ENCODE data around the gene TBP. TPM values are rescaled to one million over a fixed set of nuclear protein-coding genes. Genes with fewer than 3 reads are reported as not detected.

Gene TBP
- 14.4 to 15.9 TPM (median 15.1 TPM) in 5 replicates for total RNA-seq (2022; extraction: Qiagen RNA extraction)

GRCh38 chr6:170554013-170554795 is at the start of gene TBP:
Gene TBP, plus strand, starts transcription at chr6:170554369. Its CDS starts 2,661 bp downstream, at chr6:170557030.

GRCh38 chr6:170552765-170553533 is 1.2 kb upstream of the TBP start, which contains the start of gene PSMB1:
Gene PSMB1, minus strand, starts transcription at chr6:170553307. Its CDS starts 65 bp downstream, at chr6:170553242.

GRCh38 chr6:170584181-170584953 is 30.2 kb downstream of the TBP start, which contains the start of gene PDCD2:
Gene PDCD2, minus strand, starts transcription at chr6:170584637. Its CDS starts 56 bp downstream, at chr6:170584581.

Other genes with a start within 250 kb of the TBP start
- gene FAM120B, start 247.6 kb upstream of the TBP start, total RNA-seq (2022; extraction: Qiagen RNA extraction), result 8.9 to 11.1 TPM (median 10.5 TPM) in 5 replicates
- gene PSMB1, start 1.1 kb upstream of the TBP start, total RNA-seq (2022; extraction: Qiagen RNA extraction), result 231 to 253 TPM (median 245 TPM) in 5 replicates
- gene PDCD2, start 30.3 kb downstream of the TBP start, total RNA-seq (2022; extraction: Qiagen RNA extraction), result 45.2 to 55.4 TPM (median 51.2 TPM) in 5 replicates